HepG2 (cell line): Measurements from ENCODE around the gene LRP1B.

Source experiments
- EP300 ChIP-seq, 3 experiments: sonication (generic) in 1 of 3; formaldehyde crosslinking in 1 of 3; IDR thresholded peaks; 2 replicates each; pipeline versions ENCODE4 v1.5.1 to v1.6.1; 2011 to 2020; ENCODE audit warnings: low read depth in 2 of 3, low read length in 2 of 3, borderline replicate concordance in 1 of 3, improper control_type of control experiment in 1 of 3, mild to moderate bottlenecking in 1 of 3, missing genetic modification reagents in 1 of 3, moderate library complexity in 1 of 3
- HMG20A ChIP-seq: IDR thresholded peaks from 2 replicates; pipeline ENCODE4 v1.6.1; 2016; ENCODE audit warnings: borderline replicate concordance
- NFIC ChIP-seq: IDR thresholded peaks from 2 replicates; pipeline ENCODE4 v1.6.1; 2012; ENCODE audit warnings: mild to moderate bottlenecking, low read length, inconsistent platforms
- RFX5 ChIP-seq: IDR thresholded peaks from 2 replicates; pipeline ENCODE4 v1.6.1; 2011; ENCODE audit warnings: low read depth, low read length, improper control_type of control experiment
- SMC3 ChIP-seq: IDR thresholded peaks from 2 replicates; pipeline ENCODE4 v1.6.1; 2011; ENCODE audit warnings: low read length, improper control_type of control experiment
- TCF7 ChIP-seq: sonication (generic); IDR thresholded peaks from 2 replicates; pipeline ENCODE4 v1.6.1; 2016; ENCODE audit warnings: antibody characterized with exemption, low read depth
- ZFP37 ChIP-seq: sonication (generic); formaldehyde crosslinking; IDR thresholded peaks from 2 replicates; pipeline ENCODE4 v1.4.0; 2020; ENCODE audit warnings: missing genetic modification reagents, borderline replicate concordance
- ZFY ChIP-seq: sonication (generic); formaldehyde crosslinking; IDR thresholded peaks from 2 replicates; pipeline ENCODE4 v1.4.0; 2020; ENCODE audit warnings: missing genetic modification reagents
- ZNF878 ChIP-seq: sonication (generic); formaldehyde crosslinking; IDR thresholded peaks from 2 replicates; pipeline ENCODE4 v1.8.1; 2023; ENCODE audit warnings: mild to moderate bottlenecking, missing genetic modification reagents, moderate library complexity
- TF ChIP-seq, protein P1 (sequence below): sonication (generic); formaldehyde crosslinking; IDR thresholded peaks from 2 replicates; pipeline ENCODE4 v1.4.0; 2020; ENCODE audit warnings: missing genetic modification reagents
- TF ChIP-seq, protein P2 (sequence below): sonication (generic); formaldehyde crosslinking; IDR thresholded peaks from 2 replicates; pipeline ENCODE4 v1.5.0; 2020; ENCODE audit warnings: mild to moderate bottlenecking, missing genetic modification reagents, moderate library complexity
- TF ChIP-seq, protein P3 (sequence below), 2 experiments: IDR thresholded peaks; 2 replicates each; pipeline ENCODE4 v1.6.1; 2011 to 2012; ENCODE audit warnings: low read length in 2 of 2, borderline replicate concordance in 1 of 2, low read depth in 1 of 2, mild to moderate bottlenecking in 1 of 2, moderate library complexity in 1 of 2
- TF ChIP-seq, protein P4 (sequence below): IDR thresholded peaks from 2 replicates; pipeline ENCODE4 v1.6.1; 2012; ENCODE audit warnings: low read depth, low read length, improper control_type of control experiment

DNA sequence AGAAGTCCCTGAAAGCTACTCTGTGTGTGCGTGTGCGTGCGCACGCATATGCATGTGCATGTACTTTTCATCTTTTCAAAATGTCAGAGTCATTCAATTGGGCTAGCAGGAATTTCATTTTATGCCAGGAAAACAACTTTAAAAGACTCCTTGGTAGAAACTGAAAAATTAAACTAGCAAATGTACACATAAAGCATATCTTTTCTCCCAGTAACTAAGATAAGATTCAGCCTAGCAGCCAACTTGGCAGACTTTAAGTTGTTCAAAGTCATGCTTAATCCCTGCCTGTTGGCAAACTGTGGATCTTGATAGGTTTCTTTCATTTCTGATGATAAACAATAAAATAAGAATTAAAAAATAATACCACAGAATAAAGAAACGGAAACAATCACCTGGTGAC is 1129.1 kb downstream of the LRP1B start:
- TF ChIP-seq SMC3: no peak
- TF ChIP-seq EP300 (IDR thresholded peaks at IDR 0.05; ENCODE audit: low read depth in 2 of 2, low read length in 2 of 2): no peak
- TF ChIP-seq EP300 (CRISPR knock-in tag; IDR thresholded peaks at IDR 0.05; ENCODE audit: borderline replicate concordance): no peak
- TF ChIP-seq, protein P1, sequence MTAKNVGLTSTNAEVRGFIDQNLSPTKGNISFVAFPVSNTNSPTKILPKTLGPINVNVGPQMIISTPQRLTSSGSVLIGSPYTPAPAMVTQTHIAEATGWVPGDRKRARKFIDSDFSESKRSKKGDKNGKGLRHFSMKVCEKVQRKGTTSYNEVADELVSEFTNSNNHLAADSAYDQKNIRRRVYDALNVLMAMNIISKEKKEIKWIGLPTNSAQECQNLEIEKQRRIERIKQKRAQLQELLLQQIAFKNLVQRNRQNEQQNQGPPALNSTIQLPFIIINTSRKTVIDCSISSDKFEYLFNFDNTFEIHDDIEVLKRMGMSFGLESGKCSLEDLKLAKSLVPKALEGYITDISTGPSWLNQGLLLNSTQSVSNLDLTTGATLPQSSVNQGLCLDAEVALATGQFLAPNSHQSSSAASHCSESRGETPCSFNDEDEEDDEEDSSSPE (CRISPR knock-in tag): no peak
- TF ChIP-seq ZFP37 (CRISPR knock-in tag): no peak
- no peak for TF ChIP-seq NFIC
- no peak for TF ChIP-seq HMG20A (CRISPR knock-in tag)
- no peak for TF ChIP-seq RFX5
- TF ChIP-seq, protein P2, sequence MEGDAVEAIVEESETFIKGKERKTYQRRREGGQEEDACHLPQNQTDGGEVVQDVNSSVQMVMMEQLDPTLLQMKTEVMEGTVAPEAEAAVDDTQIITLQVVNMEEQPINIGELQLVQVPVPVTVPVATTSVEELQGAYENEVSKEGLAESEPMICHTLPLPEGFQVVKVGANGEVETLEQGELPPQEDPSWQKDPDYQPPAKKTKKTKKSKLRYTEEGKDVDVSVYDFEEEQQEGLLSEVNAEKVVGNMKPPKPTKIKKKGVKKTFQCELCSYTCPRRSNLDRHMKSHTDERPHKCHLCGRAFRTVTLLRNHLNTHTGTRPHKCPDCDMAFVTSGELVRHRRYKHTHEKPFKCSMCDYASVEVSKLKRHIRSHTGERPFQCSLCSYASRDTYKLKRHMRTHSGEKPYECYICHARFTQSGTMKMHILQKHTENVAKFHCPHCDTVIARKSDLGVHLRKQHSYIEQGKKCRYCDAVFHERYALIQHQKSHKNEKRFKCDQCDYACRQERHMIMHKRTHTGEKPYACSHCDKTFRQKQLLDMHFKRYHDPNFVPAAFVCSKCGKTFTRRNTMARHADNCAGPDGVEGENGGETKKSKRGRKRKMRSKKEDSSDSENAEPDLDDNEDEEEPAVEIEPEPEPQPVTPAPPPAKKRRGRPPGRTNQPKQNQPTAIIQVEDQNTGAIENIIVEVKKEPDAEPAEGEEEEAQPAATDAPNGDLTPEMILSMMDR: no peak
- TF ChIP-seq ZFY (CRISPR knock-in tag): no peak
- TF ChIP-seq, protein P3, sequence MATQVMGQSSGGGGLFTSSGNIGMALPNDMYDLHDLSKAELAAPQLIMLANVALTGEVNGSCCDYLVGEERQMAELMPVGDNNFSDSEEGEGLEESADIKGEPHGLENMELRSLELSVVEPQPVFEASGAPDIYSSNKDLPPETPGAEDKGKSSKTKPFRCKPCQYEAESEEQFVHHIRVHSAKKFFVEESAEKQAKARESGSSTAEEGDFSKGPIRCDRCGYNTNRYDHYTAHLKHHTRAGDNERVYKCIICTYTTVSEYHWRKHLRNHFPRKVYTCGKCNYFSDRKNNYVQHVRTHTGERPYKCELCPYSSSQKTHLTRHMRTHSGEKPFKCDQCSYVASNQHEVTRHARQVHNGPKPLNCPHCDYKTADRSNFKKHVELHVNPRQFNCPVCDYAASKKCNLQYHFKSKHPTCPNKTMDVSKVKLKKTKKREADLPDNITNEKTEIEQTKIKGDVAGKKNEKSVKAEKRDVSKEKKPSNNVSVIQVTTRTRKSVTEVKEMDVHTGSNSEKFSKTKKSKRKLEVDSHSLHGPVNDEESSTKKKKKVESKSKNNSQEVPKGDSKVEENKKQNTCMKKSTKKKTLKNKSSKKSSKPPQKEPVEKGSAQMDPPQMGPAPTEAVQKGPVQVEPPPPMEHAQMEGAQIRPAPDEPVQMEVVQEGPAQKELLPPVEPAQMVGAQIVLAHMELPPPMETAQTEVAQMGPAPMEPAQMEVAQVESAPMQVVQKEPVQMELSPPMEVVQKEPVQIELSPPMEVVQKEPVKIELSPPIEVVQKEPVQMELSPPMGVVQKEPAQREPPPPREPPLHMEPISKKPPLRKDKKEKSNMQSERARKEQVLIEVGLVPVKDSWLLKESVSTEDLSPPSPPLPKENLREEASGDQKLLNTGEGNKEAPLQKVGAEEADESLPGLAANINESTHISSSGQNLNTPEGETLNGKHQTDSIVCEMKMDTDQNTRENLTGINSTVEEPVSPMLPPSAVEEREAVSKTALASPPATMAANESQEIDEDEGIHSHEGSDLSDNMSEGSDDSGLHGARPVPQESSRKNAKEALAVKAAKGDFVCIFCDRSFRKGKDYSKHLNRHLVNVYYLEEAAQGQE (IDR thresholded peaks at IDR 0.05; ENCODE audit: borderline replicate concordance in 1 of 2, low read depth in 1 of 2, low read length in 2 of 2): no peak
- no peak for TF ChIP-seq TCF7
- TF ChIP-seq ZNF878 (CRISPR knock-in tag): no peak
- TF ChIP-seq, protein P4, sequence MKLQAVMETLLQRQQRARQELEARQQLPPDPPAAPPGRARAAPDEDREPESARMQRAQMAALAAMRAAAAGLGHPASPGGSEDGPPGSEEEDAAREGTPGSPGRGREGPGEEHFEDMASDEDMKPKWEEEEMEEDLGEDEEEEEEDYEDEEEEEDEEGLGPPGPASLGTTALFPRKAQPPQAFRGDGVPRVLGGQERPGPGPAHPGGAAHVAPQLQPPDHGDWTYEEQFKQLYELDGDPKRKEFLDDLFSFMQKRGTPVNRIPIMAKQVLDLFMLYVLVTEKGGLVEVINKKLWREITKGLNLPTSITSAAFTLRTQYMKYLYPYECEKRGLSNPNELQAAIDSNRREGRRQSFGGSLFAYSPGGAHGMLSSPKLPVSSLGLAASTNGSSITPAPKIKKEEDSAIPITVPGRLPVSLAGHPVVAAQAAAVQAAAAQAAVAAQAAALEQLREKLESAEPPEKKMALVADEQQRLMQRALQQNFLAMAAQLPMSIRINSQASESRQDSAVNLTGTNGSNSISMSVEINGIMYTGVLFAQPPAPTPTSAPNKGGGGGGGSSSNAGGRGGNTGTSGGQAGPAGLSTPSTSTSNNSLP: no peak
